ENCODE data around the gene JAG2.

GRCh38 chr14:105094193-105094907, 74.2 kb downstream of the JAG2 start:
- TF ChIP-seq CTCF (IDR thresholded peaks at IDR 0.05) (no peak), POLR2A (IDR thresholded peaks at IDR 0.05) (no peak)

All from heart left ventricle (tissue), 13 donors.